ENCODE measurements around the gene CCDC169. TPM values are rescaled to one million over a fixed set of nuclear protein-coding genes. Genes with fewer than 3 reads are reported as not detected.
"Not testable (repeated sequence)": the region's sequence is repeated elsewhere in the genome, so short reads cannot be mapped to it uniquely, and the experiment has no call there.

CCDC169 gene
- total and polyA plus RNA-seq, 4 donors, result 0.14 to 3.4 (median 0.81) TPM

GRCh38 chr13:36302289-36302688 lies 4.7 kb upstream of the CCDC169 start:
- Histone ChIP-seq H3K4me1 (ENCODE audit: control insufficient read depth in 5 of 5, insufficient read depth in 5 of 5, low read length in 5 of 5) (peaks cover 0 to 5% (median 0%) of the 10 kb centered on the region in 5 donors), H3K27me3 (ENCODE audit: control insufficient read depth in 3 of 3, insufficient read depth in 3 of 3, low read length in 2 of 3) (no peaks in the 10 kb centered on the region), H3K9me3 (ENCODE audit: control insufficient read depth in 4 of 4, insufficient read depth in 3 of 4, low read length in 3 of 4) (no peaks in the 10 kb centered on the region), H3K9ac (ENCODE audit: insufficient read depth in 1 of 2, low read length in 2 of 2) (no peak overlapping the region), H3K4me3 (no peak overlapping the region), H3K36me3 (ENCODE audit: control insufficient read depth in 4 of 4, insufficient read depth in 4 of 4, low read length in 4 of 4) (peaks cover 2 to 8% (median 5%) of the 10 kb centered on the region in 4 donors), H3K27ac (ENCODE audit: low read depth in 1 of 2, low read length in 1 of 2) (no peak overlapping the region)
- DNase-seq (no peak), ATAC-seq (ENCODE audit: insufficient read depth, low FRiP score) (no peak)
- TF ChIP-seq CTCF (IDR thresholded peaks at IDR 0.05; ENCODE audit: control extremely low read depth, extremely low read depth), result no peak
- WGBS, 2 donors, result 78 to 79% methylated on average over 3 of the region's 3 CpGs

- H3K36me3 ChIP-seq (ENCODE audit: control insufficient read depth in 4 of 4, insufficient read depth in 4 of 4, low read length in 4 of 4); H3K9me3 ChIP-seq (ENCODE audit: control insufficient read depth in 4 of 4, insufficient read depth in 3 of 4, low read length in 3 of 4); ATAC-seq (ENCODE audit: insufficient read depth, low FRiP score); H3K9ac ChIP-seq (ENCODE audit: insufficient read depth in 1 of 2, low read length in 2 of 2); H3K27me3 ChIP-seq (ENCODE audit: control insufficient read depth in 3 of 3, insufficient read depth in 3 of 3, low read length in 2 of 3); H3K27ac ChIP-seq (ENCODE audit: low read depth in 1 of 2, low read length in 1 of 2); H3K4me3 ChIP-seq; DNase-seq; H3K4me1 ChIP-seq (ENCODE audit: control insufficient read depth in 5 of 5, insufficient read depth in 5 of 5, low read length in 5 of 5): not testable (repeated sequence)
- 66 to 67% methylated on average over 3 of the region's 3 CpGs for WGBS, 2 donors
These were observed 1.9 kb upstream of the CCDC169 start for GRCh38 chr13:36299469-36299868.

- DNase-seq, result peak; percentile 15 to 29 (median 28)
- no peaks in the 10 kb centered on the region for H3K9me3 ChIP-seq (ENCODE audit: control insufficient read depth in 4 of 4, insufficient read depth in 3 of 4, low read length in 3 of 4)
- H3K4me3 ChIP-seq, result no peak overlapping the region
- H3K27me3 ChIP-seq (ENCODE audit: control insufficient read depth in 3 of 3, insufficient read depth in 3 of 3, low read length in 2 of 3), result no peaks in the 10 kb centered on the region
- no peak for TF ChIP-seq CTCF (IDR thresholded peaks at IDR 0.05; ENCODE audit: control extremely low read depth, extremely low read depth)
- ATAC-seq (ENCODE audit: insufficient read depth, low FRiP score), result no peak
- peaks cover 0 to 5% (median 0%) of the 10 kb centered on the region in 5 donors for H3K4me1 ChIP-seq (ENCODE audit: control insufficient read depth in 5 of 5, insufficient read depth in 5 of 5, low read length in 5 of 5)
- peaks cover 0 to 2% (median 0%) of the 10 kb centered on the region in 4 donors for H3K36me3 ChIP-seq (ENCODE audit: control insufficient read depth in 4 of 4, insufficient read depth in 4 of 4, low read length in 4 of 4)
- no peak overlapping the region for H3K27ac ChIP-seq (ENCODE audit: low read depth in 1 of 2, low read length in 1 of 2)
- 27 to 29% methylated on average over 4 of the region's 4 CpGs for WGBS, 2 donors
- H3K9ac ChIP-seq (ENCODE audit: insufficient read depth in 1 of 2, low read length in 2 of 2), result peak overlapping the region; percentile 89
These were observed 988 bp upstream of the CCDC169 start for GRCh38 chr13:36298535-36299068.

GRCh38 chr13:36294096-36294495 lies 3.5 kb downstream of the CCDC169 start:
- WGBS, 2 donors, result 59 to 75% methylated on average over 3 of the region's 3 CpGs
- no peak overlapping the region for H3K9ac ChIP-seq (ENCODE audit: insufficient read depth in 1 of 2, low read length in 2 of 2)
- DNase-seq, result peak in 1 of 3 donors; percentile 29
- ATAC-seq (ENCODE audit: insufficient read depth, low FRiP score), result no peak
- no peak overlapping the region for H3K4me3 ChIP-seq
- H3K27ac ChIP-seq (ENCODE audit: low read depth in 1 of 2, low read length in 1 of 2), result no peak overlapping the region
- peaks cover 0 to 4% (median 0%) of the 10 kb centered on the region in 4 donors for H3K9me3 ChIP-seq (ENCODE audit: control insufficient read depth in 4 of 4, insufficient read depth in 3 of 4, low read length in 3 of 4)
- H3K36me3 ChIP-seq (ENCODE audit: control insufficient read depth in 4 of 4, insufficient read depth in 4 of 4, low read length in 4 of 4), result no peaks in the 10 kb centered on the region
- H3K4me1 ChIP-seq (ENCODE audit: control insufficient read depth in 5 of 5, insufficient read depth in 5 of 5, low read length in 5 of 5), result peaks cover 0 to 5% (median 0%) of the 10 kb centered on the region in 5 donors
- no peak for TF ChIP-seq CTCF (IDR thresholded peaks at IDR 0.05; ENCODE audit: control extremely low read depth, extremely low read depth)
- no peaks in the 10 kb centered on the region for H3K27me3 ChIP-seq (ENCODE audit: control insufficient read depth in 3 of 3, insufficient read depth in 3 of 3, low read length in 2 of 3)

All from lung (tissue), 12 donors.